ENCODE results near the gene SLAMF9.

- TF ChIP-seq EZH2 (IDR thresholded peaks at IDR 0.05; ENCODE audit: low read length, unreplicated experiment) (no peak), CTCF (conservative IDR thresholded peaks at IDR 0.05; ENCODE audit: low read depth, low read length) (no peak), EZH2phosphoT487 (IDR thresholded peaks at IDR 0.05; ENCODE audit: borderline replicate concordance, low read length) (no peak)
Measured at GRCh38 chr1:159938905-159939677, 14.9 kb downstream of the SLAMF9 start.
